ENCODE results near the gene CELF4. TPM values are rescaled to one million over a fixed set of nuclear protein-coding genes. Genes with fewer than 3 reads are reported as not detected.

Gene CELF4
- total RNA-seq, 1 donor from 2014 or later, result 0.44 TPM

GRCh38 chr18:37608876-37609275 is 43.3 kb upstream of the CELF4 start:
- peaks cover 6% of the 10 kb centered on the region for H3K9me3 Mint-ChIP-seq (ENCODE audit: unreplicated experiment)
- H3K27ac Mint-ChIP-seq (ENCODE audit: unreplicated experiment), result no peak overlapping the region
- H3K36me3 Mint-ChIP-seq (ENCODE audit: low read depth, unreplicated experiment), result no peaks in the 10 kb centered on the region
- no peak for DNase-seq (ENCODE audit: low spot score)
- no peaks in the 10 kb centered on the region for H3K4me1 Mint-ChIP-seq (ENCODE audit: unreplicated experiment)
- TF ChIP-seq CTCF (IDR thresholded peaks at IDR 0.05; ENCODE audit: unreplicated experiment), result no peak
- no peak overlapping the region for H3K4me3 Mint-ChIP-seq (ENCODE audit: unreplicated experiment)
- H3K27me3 Mint-ChIP-seq (ENCODE audit: unreplicated experiment), result peaks cover 8% of the 10 kb centered on the region

DNA sequence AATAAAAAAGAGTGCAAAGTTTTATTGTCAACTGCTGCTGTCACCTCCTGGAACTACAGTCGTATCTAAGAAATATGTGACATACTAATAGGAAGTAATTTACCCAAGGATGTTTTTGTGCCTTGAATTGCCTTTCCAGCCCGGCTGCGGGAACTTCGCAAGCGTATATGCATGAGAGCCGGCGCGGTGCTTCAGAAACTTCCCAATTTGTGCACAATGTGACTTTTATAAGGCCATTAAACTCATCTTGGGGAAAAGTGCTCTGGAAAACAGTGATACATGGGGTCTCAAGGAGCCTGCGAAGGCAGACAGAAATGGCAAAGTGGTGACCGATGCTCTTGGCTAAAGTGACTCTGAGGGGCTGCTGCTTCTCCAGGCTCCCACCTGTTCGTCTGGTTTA is 41.7 kb upstream of the CELF4 start:
- Mint-ChIP-seq H3K4me3 (ENCODE audit: unreplicated experiment) (no peak overlapping the region), H3K27me3 (ENCODE audit: unreplicated experiment) (peaks cover 8% of the 10 kb centered on the region), H3K36me3 (ENCODE audit: low read depth, unreplicated experiment) (no peaks in the 10 kb centered on the region), H3K27ac (ENCODE audit: unreplicated experiment) (no peak overlapping the region), H3K4me1 (ENCODE audit: unreplicated experiment) (no peaks in the 10 kb centered on the region), H3K9me3 (ENCODE audit: unreplicated experiment) (peaks cover 6% of the 10 kb centered on the region)
- DNase-seq (ENCODE audit: low spot score), result no peak
- no peak for TF ChIP-seq CTCF (IDR thresholded peaks at IDR 0.05; ENCODE audit: unreplicated experiment)

- H3K27me3 Mint-ChIP-seq (ENCODE audit: unreplicated experiment), result peaks cover 5% of the 10 kb centered on the region
- no peaks in the 10 kb centered on the region for H3K36me3 Mint-ChIP-seq (ENCODE audit: low read depth, unreplicated experiment)
- no peak overlapping the region for H3K27ac Mint-ChIP-seq (ENCODE audit: unreplicated experiment)
- no peak overlapping the region for H3K4me3 Mint-ChIP-seq (ENCODE audit: unreplicated experiment)
- H3K9me3 Mint-ChIP-seq (ENCODE audit: unreplicated experiment), result peaks cover 6% of the 10 kb centered on the region
- DNase-seq (ENCODE audit: low spot score), result no peak
- no peak for TF ChIP-seq CTCF (IDR thresholded peaks at IDR 0.05; ENCODE audit: unreplicated experiment)
- H3K4me1 Mint-ChIP-seq (ENCODE audit: unreplicated experiment), result no peaks in the 10 kb centered on the region
Measured at GRCh38 chr18:37604032-37604431, 38.4 kb upstream of the CELF4 start.

- H3K4me1 Mint-ChIP-seq (ENCODE audit: unreplicated experiment), result no peaks in the 10 kb centered on the region
- H3K9me3 Mint-ChIP-seq (ENCODE audit: unreplicated experiment), result no peaks in the 10 kb centered on the region
- H3K4me3 Mint-ChIP-seq (ENCODE audit: unreplicated experiment), result no peak overlapping the region
- H3K36me3 Mint-ChIP-seq (ENCODE audit: low read depth, unreplicated experiment), result no peaks in the 10 kb centered on the region
- H3K27ac Mint-ChIP-seq (ENCODE audit: unreplicated experiment), result no peak overlapping the region
- no peaks in the 10 kb centered on the region for H3K27me3 Mint-ChIP-seq (ENCODE audit: unreplicated experiment)
- no peak for TF ChIP-seq CTCF (IDR thresholded peaks at IDR 0.05; ENCODE audit: unreplicated experiment)
- DNase-seq (ENCODE audit: low spot score), result no peak
Measured at GRCh38 chr18:37598966-37599896, 33.6 kb upstream of the CELF4 start.

- no peaks in the 10 kb centered on the region for H3K4me1 Mint-ChIP-seq (ENCODE audit: unreplicated experiment)
- no peaks in the 10 kb centered on the region for H3K36me3 Mint-ChIP-seq (ENCODE audit: low read depth, unreplicated experiment)
- H3K27ac Mint-ChIP-seq (ENCODE audit: unreplicated experiment), result no peak overlapping the region
- TF ChIP-seq CTCF (IDR thresholded peaks at IDR 0.05; ENCODE audit: unreplicated experiment), result no peak
- H3K9me3 Mint-ChIP-seq (ENCODE audit: unreplicated experiment), result no peaks in the 10 kb centered on the region
- no peak overlapping the region for H3K4me3 Mint-ChIP-seq (ENCODE audit: unreplicated experiment)
- no peaks in the 10 kb centered on the region for H3K27me3 Mint-ChIP-seq (ENCODE audit: unreplicated experiment)
- DNase-seq (ENCODE audit: low spot score), result no peak
Measured at GRCh38 chr18:37598396-37598795, 32.8 kb upstream of the CELF4 start.

Data from endothelial cell (in vitro differentiated cells).